Epithelial cell of esophagus (primary cell): Measurements from ENCODE around the gene STARD3NL.

Source experiments
- DNase-seq: peaks from one replicate; pipeline ENCODE4 v3.0.0; 2010; ENCODE audit warnings: low read depth
- H3K4me3 ChIP-seq: 2 replicates; pipeline ENCODE4 v1.5.1; 2011; ENCODE audit warnings: mild to moderate bottlenecking, low read length, control low read depth
- CTCF ChIP-seq: IDR thresholded peaks from 2 replicates; pipeline ENCODE4 v1.5.1; 2011; ENCODE audit warnings: low read depth, mild to moderate bottlenecking, low read length, control low read depth, inconsistent platforms; ENCODE audit not compliant: insufficient read depth; ENCODE audit errors: missing control alignments

STARD3NL gene

GRCh38 chr7:38147005-38147404, 31.0 kb upstream of the STARD3NL start:
- no peak overlapping the region for H3K4me3 ChIP-seq
- DNase-seq, result peak; percentile 20
- no peak for TF ChIP-seq CTCF

GRCh38 chr7:38151556-38151955, 26.5 kb upstream of the STARD3NL start:
- no peak for DNase-seq
- no peak for TF ChIP-seq CTCF
- no peak overlapping the region for H3K4me3 ChIP-seq

- no peak for DNase-seq
- TF ChIP-seq CTCF, result no peak
- H3K4me3 ChIP-seq, result no peak overlapping the region
These were observed 24.5 kb upstream of the STARD3NL start for GRCh38 chr7:38153515-38153914.

- no peak for TF ChIP-seq CTCF
- no peak overlapping the region for H3K4me3 ChIP-seq
- no peak for DNase-seq
These were observed 23.8 kb upstream of the STARD3NL start for GRCh38 chr7:38154278-38154677.

- TF ChIP-seq CTCF, result no peak
- no peak overlapping the region for H3K4me3 ChIP-seq
- DNase-seq, result no peak
These were observed 18.0 kb upstream of the STARD3NL start for GRCh38 chr7:38160003-38160571.

- H3K4me3 ChIP-seq, result no peak overlapping the region
- TF ChIP-seq CTCF, result no peak
- DNase-seq, result no peak
These were observed 16.0 kb upstream of the STARD3NL start for GRCh38 chr7:38162036-38162435.

- DNase-seq, result no peak
- TF ChIP-seq CTCF, result no peak
- H3K4me3 ChIP-seq, result no peak overlapping the region
These were observed 14.4 kb upstream of the STARD3NL start for GRCh38 chr7:38163671-38164070.
